Pulmonary artery endothelial cell (primary cell): ENCODE data around the gene ANXA2R. TPM values are rescaled to one million over a fixed set of nuclear protein-coding genes. Genes with fewer than 3 reads are reported as not detected.
"Not testable (repeated sequence)": the region's sequence is repeated elsewhere in the genome, so short reads cannot be mapped to it uniquely, and the experiment has no call there.

ENCODE experiments used
- DNase-seq: peaks from one replicate; pipeline ENCODE4 v3.0.0-alpha.2; 2011; ENCODE audit warnings: low read depth, low spot score
- total RNA-seq: library from RNA; depleted of rRNA; stranded (reverse); fragments of >200 nt; gene quantifications from 2 replicates; pipeline ENCODE4 v1.2.3, GENCODE V29; 2014

ANXA2R gene
- total RNA-seq, 1 donor from 2014 or later, result 1.2 TPM

- DNase-seq, result no peak
These were observed 3.7 kb downstream of the ANXA2R start for GRCh38 chr5:43036409-43036808.

- DNase-seq, result no peak
These were observed 5.5 kb downstream of the ANXA2R start for GRCh38 chr5:43034591-43034968.

- no peak for DNase-seq
These were observed 6.1 kb downstream of the ANXA2R start for GRCh38 chr5:43033841-43034590.

GRCh38 chr5:43027054-43027785, 12.9 kb downstream of the ANXA2R start:
- no peak for DNase-seq

GRCh38 chr5:43025184-43025950, 14.8 kb downstream of the ANXA2R start:
- not testable (repeated sequence) for DNase-seq

- no peak for DNase-seq
These were observed 15.9 kb downstream of the ANXA2R start for GRCh38 chr5:43024217-43024616.

- no peak for DNase-seq
These were observed 19.0 kb downstream of the ANXA2R start for GRCh38 chr5:43021151-43021550.

GRCh38 chr5:43020399-43020746, 19.7 kb downstream of the ANXA2R start:
- DNase-seq, result no peak

- no peak for DNase-seq
These were observed 20.3 kb downstream of the ANXA2R start for GRCh38 chr5:43019614-43020398.

- DNase-seq, result no peak
These were observed 20.9 kb downstream of the ANXA2R start for GRCh38 chr5:43019291-43019613.

GRCh38 chr5:43017428-43017815, 22.7 kb downstream of the ANXA2R start:
- no peak for DNase-seq

- DNase-seq, result no peak
These were observed 23.8 kb downstream of the ANXA2R start for GRCh38 chr5:43016217-43016779.

- no peak for DNase-seq
These were observed 25.6 kb downstream of the ANXA2R start for GRCh38 chr5:43014522-43014921.

GRCh38 chr5:43010935-43011315, 29.2 kb downstream of the ANXA2R start:
- no peak for DNase-seq

- peak; percentile 85 for DNase-seq
These were observed 31.6 kb downstream of the ANXA2R start for GRCh38 chr5:43008363-43009153.

GRCh38 chr5:43007911-43008362, 32.2 kb downstream of the ANXA2R start:
- DNase-seq, result peak; percentile 43

GRCh38 chr5:43007246-43007910, 32.7 kb downstream of the ANXA2R start:
- DNase-seq, result peak; percentile 63

GRCh38 chr5:43006424-43007202, 33.5 kb downstream of the ANXA2R start:
- no peak for DNase-seq

- no peak for DNase-seq
These were observed 35.1 kb downstream of the ANXA2R start for GRCh38 chr5:43005031-43005430.
